Fibroblast of mammary gland (primary cell): Measurements from ENCODE around the gene CST11.
"Not testable (repeated sequence)": the region's sequence is repeated elsewhere in the genome, so short reads cannot be mapped to it uniquely, and the experiment has no call there.

Experiments used
- DNase-seq: peaks from one replicate; pipeline ENCODE4 v3.0.0-alpha.2; 2010; ENCODE audit warnings: low read depth
- H3K4me3 ChIP-seq: 2 replicates; pipeline ENCODE4 v1.5.1; 2011; ENCODE audit warnings: low read depth, mild to moderate bottlenecking, low read length, moderate library complexity; ENCODE audit not compliant: control insufficient read depth
- CTCF ChIP-seq: conservative IDR thresholded peaks from 2 replicates; pipeline ENCODE4 v1.5.1; 2011; ENCODE audit warnings: low read depth, low read length, inconsistent platforms; ENCODE audit not compliant: control insufficient read depth, insufficient read depth

CST11 gene

GRCh38 chr20:23475395-23475794 is 22.7 kb upstream of the CST11 start:
- no peak for DNase-seq
- TF ChIP-seq CTCF = no peak
- no peak overlapping the region for H3K4me3 ChIP-seq

- not testable (repeated sequence) for H3K4me3 ChIP-seq, DNase-seq
Observed at GRCh38 chr20:23473293-23473692, 20.6 kb upstream of the CST11 start.

- DNase-seq, H3K4me3 ChIP-seq: not testable (repeated sequence)
Observed at GRCh38 chr20:23472306-23472705, 19.6 kb upstream of the CST11 start.

- not testable (repeated sequence) for DNase-seq, H3K4me3 ChIP-seq
Observed at GRCh38 chr20:23466961-23467360, 14.3 kb upstream of the CST11 start.

- no peak for TF ChIP-seq CTCF
- no peak for DNase-seq
- no peak overlapping the region for H3K4me3 ChIP-seq
Observed at GRCh38 chr20:23461180-23461579, 8.5 kb upstream of the CST11 start.

GRCh38 chr20:23459461-23460150 is 6.9 kb upstream of the CST11 start:
- DNase-seq = no peak
- TF ChIP-seq CTCF = no peak
- no peak overlapping the region for H3K4me3 ChIP-seq

GRCh38 chr20:23456873-23457272 is 4.2 kb upstream of the CST11 start:
- no peak overlapping the region for H3K4me3 ChIP-seq
- DNase-seq = no peak
- no peak for TF ChIP-seq CTCF

- no peak for DNase-seq
- H3K4me3 ChIP-seq = no peak overlapping the region
- TF ChIP-seq CTCF = no peak
Observed at GRCh38 chr20:23456409-23456808, 3.7 kb upstream of the CST11 start.
